ENCODE results near the gene C14orf180. TPM values are rescaled to one million over a fixed set of nuclear protein-coding genes. Genes with fewer than 3 reads are reported as not detected.
A peak's percentile ranks its signal among the peaks of the same experiment; 100 is the strongest.

Gene C14orf180
- total and polyA plus RNA-seq, 3 donors from 2014 or later: 0.16 to 0.86 TPM; not detected in 1

DNA sequence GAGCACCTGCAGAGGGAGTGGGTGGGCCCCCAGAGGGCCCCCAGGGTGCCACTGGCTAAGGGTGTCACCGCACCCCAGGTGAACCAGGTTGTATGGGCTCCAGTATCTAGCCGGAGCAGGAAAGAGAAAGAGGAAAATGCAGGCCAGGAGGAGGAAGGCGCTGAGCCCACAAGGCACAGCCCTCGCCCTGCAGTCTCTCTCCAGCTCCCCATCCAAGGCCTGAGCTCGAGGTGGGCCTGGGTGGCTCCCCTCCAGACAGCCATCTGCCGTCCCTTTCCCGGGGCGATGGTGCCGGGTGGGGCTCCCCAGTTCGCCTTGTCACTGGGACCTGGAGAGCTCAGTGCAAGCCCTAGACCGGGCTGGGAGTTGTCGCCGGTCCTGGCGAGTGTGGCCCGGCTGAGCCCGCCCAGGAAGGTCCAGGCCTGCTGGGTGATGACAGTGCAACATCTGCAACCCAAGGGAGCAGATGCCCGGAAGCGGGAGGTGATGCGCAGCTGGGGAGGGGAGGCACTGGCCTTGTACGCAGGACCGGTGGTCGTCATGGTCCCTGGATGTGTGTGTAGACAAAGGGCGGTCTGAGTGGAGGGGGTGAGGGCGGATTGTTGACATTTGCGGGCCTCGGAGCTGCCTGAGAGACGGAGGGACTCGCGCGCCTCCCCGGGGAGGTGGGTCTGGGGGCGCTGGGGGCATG is 24.3 kb downstream of the C14orf180 start:
- H3K27ac ChIP-seq: no peak overlapping the region
- WGBS, 2 donors: 24 to 26% methylated on average over 19 to 32 of the region's 32 CpGs
- intact Hi-C loops (cut with DNase I; ENCODE audit: low total_unique reads): no loop called here
- TF ChIP-seq POLR2A (IDR thresholded peaks at IDR 0.05): no peak
- no peak for TF ChIP-seq CTCF (IDR thresholded peaks at IDR 0.05)
- no peaks in the 10 kb centered on the region for H3K9me3 ChIP-seq
- no peaks in the 10 kb centered on the region for H3K36me3 ChIP-seq (ENCODE audit: low read depth, missing control alignments)
- peak overlapping the region; percentile 35 to 47 for H3K4me3 ChIP-seq
- no peaks in the 10 kb centered on the region for H3K4me1 ChIP-seq
- H3K27me3 ChIP-seq: no peaks in the 10 kb centered on the region
- no peak for DNase-seq

DNA sequence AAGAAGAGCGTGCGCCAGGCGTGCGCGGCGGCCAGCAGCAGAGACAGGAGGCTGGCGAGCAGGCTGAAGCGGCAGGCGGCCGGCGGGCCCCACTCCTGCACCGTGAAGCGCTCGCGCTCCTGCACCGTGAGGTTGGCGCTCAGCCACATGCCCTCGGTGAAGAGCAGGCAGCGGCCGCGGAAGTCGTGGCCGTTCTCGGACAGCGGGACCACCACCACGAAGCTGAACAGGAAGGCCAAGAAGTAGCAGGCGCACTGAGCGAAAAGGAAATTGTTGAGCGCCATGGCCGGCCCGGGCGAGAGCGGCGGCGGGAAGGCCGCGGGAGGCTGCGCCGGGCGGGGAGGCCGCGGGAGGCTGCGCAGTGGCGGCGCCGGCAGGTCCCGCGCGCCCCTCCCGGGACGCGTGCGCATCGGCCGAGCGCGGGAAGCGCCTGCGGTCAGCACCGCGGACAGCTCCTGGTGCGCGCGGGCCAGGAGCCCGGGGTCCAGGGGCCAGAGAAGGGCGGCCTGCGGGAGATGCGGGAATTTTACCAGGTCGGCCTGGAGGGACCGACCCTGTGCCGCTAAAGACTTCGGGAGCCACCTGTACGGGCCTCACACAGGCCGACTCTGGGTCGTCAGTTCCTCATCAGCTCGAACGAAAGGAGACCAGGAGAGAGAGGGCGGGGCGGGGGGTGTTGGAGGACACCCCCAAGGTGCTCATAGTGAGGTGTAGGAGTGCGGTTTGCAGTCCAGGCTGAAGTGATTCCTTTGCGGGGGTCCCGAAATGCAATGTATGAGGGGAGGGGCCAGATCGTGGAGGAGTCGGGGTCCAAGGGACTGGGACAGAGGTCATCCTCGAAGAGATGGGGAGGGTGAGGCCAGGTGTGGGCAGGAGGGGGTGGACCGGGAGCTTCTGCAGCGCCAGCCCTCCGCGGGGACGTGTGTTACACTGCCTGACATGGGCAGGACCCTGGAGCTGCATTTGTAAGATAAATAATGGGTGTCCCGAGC is 25.2 kb downstream of the C14orf180 start, which contains the start of gene TMEM179:
TMEM179 (minus strand) TSS at position 315 of the 992 bp plus-strand sequence; CDS start at position 284, 31 bp downstream.
- Histone ChIP-seq H3K9me3 (no peaks in the 10 kb centered on the region), H3K27me3 (no peaks in the 10 kb centered on the region), H3K36me3 (ENCODE audit: low read depth, missing control alignments) (no peaks in the 10 kb centered on the region), H3K4me3 (peak within 1 kb of the TSS; percentile 35 to 47), H3K27ac (no peak within 1 kb of the TSS), H3K4me1 (no peaks in the 10 kb centered on the region)
- intact Hi-C loops (cut with DNase I; ENCODE audit: low total_unique reads): no loop called here
- WGBS, 2 donors: 6% methylated on average over 29 to 79 of the region's 91 CpGs
- no peak for TF ChIP-seq POLR2A (IDR thresholded peaks at IDR 0.05)
- TF ChIP-seq CTCF (IDR thresholded peaks at IDR 0.05): no peak
- peak; percentile 53 for DNase-seq

GRCh38 chr14:104609666-104610065 is 30.1 kb downstream of the C14orf180 start:
- no peaks in the 10 kb centered on the region for H3K27me3 ChIP-seq
- TF ChIP-seq CTCF (IDR thresholded peaks at IDR 0.05) (no peak), POLR2A (IDR thresholded peaks at IDR 0.05) (no peak)
- WGBS, 2 donors: 78 to 84% methylated on average over 7 of the region's 7 CpGs
- intact Hi-C loops (cut with DNase I; ENCODE audit: low total_unique reads): no loop called here
- H3K4me1 ChIP-seq: no peaks in the 10 kb centered on the region
- DNase-seq: no peak
- H3K27ac ChIP-seq: no peak overlapping the region
- H3K4me3 ChIP-seq: no peak overlapping the region
- H3K9me3 ChIP-seq: no peaks in the 10 kb centered on the region
- no peaks in the 10 kb centered on the region for H3K36me3 ChIP-seq (ENCODE audit: low read depth, missing control alignments)

DNA sequence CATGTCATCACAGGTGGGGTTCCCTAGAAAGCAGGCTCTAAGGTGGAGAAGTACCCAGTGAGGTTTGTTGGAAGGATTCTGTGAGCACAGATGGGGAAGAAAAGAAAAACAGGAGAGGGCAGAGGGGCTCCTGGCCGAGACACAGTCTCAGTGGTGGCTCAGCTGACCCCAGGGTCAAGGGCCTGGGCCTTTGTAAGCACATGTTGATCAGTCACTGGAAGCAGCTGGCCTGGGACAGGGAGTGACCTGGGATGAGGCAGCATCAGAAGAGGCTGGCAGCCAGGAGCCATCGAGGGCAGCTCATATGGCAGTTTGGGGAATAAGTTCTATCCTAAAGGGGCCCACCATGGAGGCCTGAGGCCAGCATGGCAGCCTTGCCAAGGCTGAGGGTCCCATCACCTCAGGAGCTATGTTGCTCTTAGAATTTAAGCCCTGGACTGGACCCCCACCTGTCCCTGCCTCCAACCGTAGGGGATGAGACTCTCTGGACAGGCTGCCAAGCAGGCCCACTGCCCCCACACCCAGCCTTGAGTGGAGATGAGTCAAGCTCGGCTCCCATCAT is 31.3 kb downstream of the C14orf180 start:
- intact Hi-C loops (cut with DNase I; ENCODE audit: low total_unique reads): no loop called here
- TF ChIP-seq POLR2A (IDR thresholded peaks at IDR 0.05) (no peak), CTCF (IDR thresholded peaks at IDR 0.05) (no peak)
- Histone ChIP-seq H3K9me3 (no peaks in the 10 kb centered on the region), H3K36me3 (ENCODE audit: low read depth, missing control alignments) (no peaks in the 10 kb centered on the region), H3K27me3 (no peaks in the 10 kb centered on the region), H3K27ac (no peak overlapping the region), H3K4me1 (no peaks in the 10 kb centered on the region), H3K4me3 (no peak overlapping the region)
- WGBS, 2 donors: 68 to 83% methylated on average over 3 to 4 of the region's 4 CpGs
- no peak for DNase-seq
